Gastrocnemius medialis (tissue), 4 donors: Measurements from ENCODE around the gene SUSD3.

Experiments used
- POLR2A ChIP-seq, 2 donors: fragments of 450-650 bp; IDR thresholded peaks; one replicate each; pipeline ENCODE4 v1.6.1; 2017; ENCODE audit warnings: antibody characterized with exemption in 2 of 2, mild to moderate bottlenecking in 2 of 2, moderate library complexity in 2 of 2
- TF ChIP-seq, protein P1 (sequence below), 5 experiments: fragments of 450-650 bp in 3 of 5; fragments of 200-600 bp in 2 of 5; sonication (generic) in 2 of 5; IDR thresholded peaks in 4 of 5; conservative IDR thresholded peaks in 1 of 5; 1 replicate in 4 of 5; 2 replicates in 1 of 5; pipeline ENCODE4 v1.5.1; 2016 to 2019; ENCODE audit warnings: antibody characterized with exemption in 5 of 5, mild to moderate bottlenecking in 3 of 5, moderate library complexity in 3 of 5

DNA sequence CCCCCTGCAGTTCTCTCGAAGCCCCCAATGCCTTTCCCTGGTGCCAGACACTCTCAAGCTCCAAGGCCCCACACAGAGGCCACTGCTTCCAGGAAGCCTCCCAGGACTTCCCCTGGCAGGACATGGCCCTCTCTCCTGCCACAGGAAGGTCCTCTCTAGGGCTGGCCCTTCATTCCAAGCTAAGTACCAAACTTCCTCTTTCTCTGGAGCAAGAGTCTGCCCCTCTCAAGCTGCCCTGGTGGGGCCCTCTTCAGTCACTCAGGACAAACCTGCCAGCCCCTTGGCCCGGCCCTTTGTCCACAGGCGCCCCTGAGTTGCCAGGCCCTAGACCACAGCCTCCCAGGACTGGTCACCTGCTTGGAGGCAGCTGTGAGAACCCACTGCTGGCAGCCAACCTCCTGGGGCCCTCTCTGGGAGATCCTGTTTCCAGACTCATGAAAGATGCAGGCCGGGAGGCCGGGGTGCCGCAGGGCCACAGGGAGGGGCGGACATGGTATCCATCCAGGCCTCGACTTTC is 69.0 kb downstream of the SUSD3 start:
- TF ChIP-seq POLR2A (IDR thresholded peaks at IDR 0.05) = no peak
- TF ChIP-seq, protein P1, sequence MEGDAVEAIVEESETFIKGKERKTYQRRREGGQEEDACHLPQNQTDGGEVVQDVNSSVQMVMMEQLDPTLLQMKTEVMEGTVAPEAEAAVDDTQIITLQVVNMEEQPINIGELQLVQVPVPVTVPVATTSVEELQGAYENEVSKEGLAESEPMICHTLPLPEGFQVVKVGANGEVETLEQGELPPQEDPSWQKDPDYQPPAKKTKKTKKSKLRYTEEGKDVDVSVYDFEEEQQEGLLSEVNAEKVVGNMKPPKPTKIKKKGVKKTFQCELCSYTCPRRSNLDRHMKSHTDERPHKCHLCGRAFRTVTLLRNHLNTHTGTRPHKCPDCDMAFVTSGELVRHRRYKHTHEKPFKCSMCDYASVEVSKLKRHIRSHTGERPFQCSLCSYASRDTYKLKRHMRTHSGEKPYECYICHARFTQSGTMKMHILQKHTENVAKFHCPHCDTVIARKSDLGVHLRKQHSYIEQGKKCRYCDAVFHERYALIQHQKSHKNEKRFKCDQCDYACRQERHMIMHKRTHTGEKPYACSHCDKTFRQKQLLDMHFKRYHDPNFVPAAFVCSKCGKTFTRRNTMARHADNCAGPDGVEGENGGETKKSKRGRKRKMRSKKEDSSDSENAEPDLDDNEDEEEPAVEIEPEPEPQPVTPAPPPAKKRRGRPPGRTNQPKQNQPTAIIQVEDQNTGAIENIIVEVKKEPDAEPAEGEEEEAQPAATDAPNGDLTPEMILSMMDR (IDR thresholded peaks at IDR 0.05 in 4 of 5, conservative IDR thresholded peaks at IDR 0.05 in 1 of 5) = no peak
